Coronary artery (tissue), 2 donors: ENCODE data around the gene UBA3.

Experiments
- DNase-seq: peaks from one replicate; pipeline ENCODE4 v3.0.0-alpha.2; 2017; ENCODE audit warnings: low spot score
- H3K27ac ChIP-seq, 2 donors: fragments of 200-600 bp; sonication (generic); one replicate each; pipeline ENCODE4 v1.5.1; 2016 to 2019
- H3K4me3 ChIP-seq: fragments of 200-600 bp; sonication (generic); 2 replicates; pipeline ENCODE4 v1.5.1; 2016; ENCODE audit warnings: mild to moderate bottlenecking, moderate library complexity
- CTCF ChIP-seq: fragments of 200-600 bp; sonication (generic); IDR thresholded peaks from one replicate; pipeline ENCODE4 v1.5.1; 2019; ENCODE audit warnings: antibody characterized with exemption

The UBA3 gene

DNA sequence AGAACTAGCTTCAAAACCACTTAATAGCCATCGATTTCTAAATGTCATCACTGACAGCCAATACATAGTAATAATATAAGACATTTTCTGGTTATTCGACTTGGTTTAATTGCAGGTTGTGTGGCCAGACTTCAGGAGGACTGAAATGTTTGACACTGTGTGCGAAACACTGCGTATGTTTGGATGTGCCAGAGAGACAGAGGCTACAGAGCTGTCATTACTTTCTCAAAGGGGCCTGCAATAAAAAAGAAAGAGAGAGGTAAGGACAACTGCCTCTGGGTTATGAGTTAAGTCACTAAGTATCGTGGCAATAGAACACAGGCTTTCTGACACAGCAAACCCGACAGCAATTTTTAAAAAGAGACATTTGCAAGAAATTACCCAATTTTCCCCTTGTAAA lies 41.3 kb upstream of the UBA3 start:
- DNase-seq, result no peak
- TF ChIP-seq CTCF, result no peak
- Histone ChIP-seq H3K27ac (no peak overlapping the region), H3K4me3 (no peak overlapping the region)

DNA sequence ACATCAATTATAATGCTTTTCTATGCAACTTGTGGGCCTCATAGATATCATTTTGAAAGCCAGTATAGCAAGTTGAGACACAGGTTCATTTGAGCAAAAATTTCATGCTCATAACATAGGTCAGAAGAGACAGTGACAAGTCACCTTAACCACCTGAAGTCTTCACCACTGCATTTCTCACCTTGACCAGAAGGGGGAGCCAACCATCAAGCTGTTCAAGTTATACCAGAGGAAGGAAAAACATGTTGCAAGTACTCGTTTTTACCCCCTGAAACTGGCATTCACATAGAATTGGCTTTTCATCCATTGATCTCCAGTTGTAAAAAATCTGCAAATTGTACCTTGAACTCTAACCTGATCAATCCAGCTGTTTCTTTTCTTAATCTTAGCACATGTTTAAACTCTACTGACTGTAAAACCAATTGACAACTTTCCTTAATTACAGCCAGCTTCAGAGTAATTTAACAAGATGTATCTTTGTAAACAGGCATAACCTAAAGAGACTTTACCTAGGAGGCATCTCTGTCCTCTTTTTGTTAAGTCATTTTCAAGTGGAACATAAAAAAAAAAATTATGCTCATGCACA lies 40.8 kb upstream of the UBA3 start:
- DNase-seq, result no peak
- H3K27ac ChIP-seq, result no peak overlapping the region
- no peak overlapping the region for H3K4me3 ChIP-seq
- peak; percentile 95 for TF ChIP-seq CTCF

- no peak overlapping the region for H3K27ac ChIP-seq
- TF ChIP-seq CTCF, result no peak
- DNase-seq, result no peak
- no peak overlapping the region for H3K4me3 ChIP-seq
These were observed 39.5 kb upstream of the UBA3 start for GRCh38 chr3:69119681-69120080.

- Histone ChIP-seq H3K27ac (no peak overlapping the region), H3K4me3 (no peak overlapping the region)
- DNase-seq, result no peak
- TF ChIP-seq CTCF, result no peak
These were observed 39.0 kb upstream of the UBA3 start for GRCh38 chr3:69119138-69119537.

GRCh38 chr3:69118555-69118954 lies 38.4 kb upstream of the UBA3 start:
- no peak overlapping the region for H3K27ac ChIP-seq
- no peak for DNase-seq
- H3K4me3 ChIP-seq, result no peak overlapping the region
- no peak for TF ChIP-seq CTCF

DNA sequence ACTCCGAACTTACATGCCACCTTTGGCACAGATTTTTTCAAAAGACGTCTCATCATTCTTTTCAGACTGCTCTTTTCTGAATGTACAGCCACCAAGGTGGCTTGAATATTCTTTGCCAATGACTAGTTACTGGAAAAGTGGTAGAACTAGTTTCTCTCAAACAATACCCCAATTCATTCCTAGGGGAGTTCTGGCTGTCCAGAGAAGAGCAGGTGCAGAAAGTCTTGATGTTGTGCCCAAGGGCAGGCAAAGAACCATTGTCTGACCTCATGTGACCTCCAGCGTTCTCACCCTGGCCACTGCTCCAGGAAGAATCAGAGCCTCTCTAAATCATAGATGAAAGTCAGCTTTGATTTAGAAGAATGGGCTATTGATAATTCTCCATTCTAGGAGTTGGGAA lies 36.7 kb upstream of the UBA3 start:
- H3K27ac ChIP-seq, result no peak overlapping the region
- DNase-seq, result no peak
- no peak for TF ChIP-seq CTCF
- H3K4me3 ChIP-seq, result no peak overlapping the region

- H3K4me3 ChIP-seq, result no peak overlapping the region
- DNase-seq, result no peak
- TF ChIP-seq CTCF, result no peak
- no peak overlapping the region for H3K27ac ChIP-seq
These were observed 36.0 kb upstream of the UBA3 start for GRCh38 chr3:69116162-69116561.
